ENCODE data around the gene TPM1. TPM values are rescaled to one million over a fixed set of nuclear protein-coding genes. Genes with fewer than 3 reads are reported as not detected.

The TPM1 gene
- total and polyA plus RNA-seq, 2 donors = 22.9 to 145 TPM

- H3K4me1 ChIP-seq (ENCODE audit: control insufficient read depth in 2 of 2, insufficient read depth in 2 of 2, low read length in 2 of 2) = no peaks in the 10 kb centered on the region
- no peak overlapping the region for H3K4me3 ChIP-seq (ENCODE audit: low read length in 2 of 2)
- no peaks in the 10 kb centered on the region for H3K27me3 ChIP-seq (ENCODE audit: control insufficient read depth in 2 of 2, insufficient read depth in 1 of 2, low read length in 1 of 2)
- no peaks in the 10 kb centered on the region for H3K9me3 ChIP-seq (ENCODE audit: control insufficient read depth in 2 of 2, insufficient read depth in 1 of 2, low read length in 1 of 2)
- DNase-seq (ENCODE audit: low read depth in 6 of 9, low spot score in 9 of 9) = peak in 1 of 9 donors; percentile 24
- 94% methylated on average over 8 of the region's 8 CpGs for WGBS
- peaks cover 6 to 17% of the 10 kb centered on the region in 2 donors for H3K36me3 ChIP-seq (ENCODE audit: control insufficient read depth in 2 of 2, insufficient read depth in 2 of 2, low read length in 1 of 2)
- no peak overlapping the region for H3K27ac ChIP-seq (ENCODE audit: low read depth in 1 of 2, low read length in 1 of 2)
Measured at GRCh38 chr15:63065262-63066221, 23.0 kb downstream of the TPM1 start.

GRCh38 chr15:63066272-63066671 lies 23.7 kb downstream of the TPM1 start:
- H3K9me3 ChIP-seq (ENCODE audit: control insufficient read depth in 2 of 2, insufficient read depth in 1 of 2, low read length in 1 of 2) = no peaks in the 10 kb centered on the region
- DNase-seq (ENCODE audit: low read depth in 6 of 9, low spot score in 9 of 9) = no peak
- 97% methylated on average over 3 of the region's 3 CpGs for WGBS
- H3K27ac ChIP-seq (ENCODE audit: low read depth in 1 of 2, low read length in 1 of 2) = no peak overlapping the region
- H3K36me3 ChIP-seq (ENCODE audit: control insufficient read depth in 2 of 2, insufficient read depth in 2 of 2, low read length in 1 of 2) = peaks cover under 1 to 10% of the 10 kb centered on the region in 2 donors
- no peaks in the 10 kb centered on the region for H3K27me3 ChIP-seq (ENCODE audit: control insufficient read depth in 2 of 2, insufficient read depth in 1 of 2, low read length in 1 of 2)
- H3K4me1 ChIP-seq (ENCODE audit: control insufficient read depth in 2 of 2, insufficient read depth in 2 of 2, low read length in 2 of 2) = no peaks in the 10 kb centered on the region
- H3K4me3 ChIP-seq (ENCODE audit: low read length in 2 of 2) = no peak overlapping the region

- Histone ChIP-seq H3K4me3 (ENCODE audit: low read length in 2 of 2) (no peak overlapping the region), H3K9me3 (ENCODE audit: control insufficient read depth in 2 of 2, insufficient read depth in 1 of 2, low read length in 1 of 2) (no peaks in the 10 kb centered on the region), H3K27ac (ENCODE audit: low read depth in 1 of 2, low read length in 1 of 2) (no peak overlapping the region), H3K27me3 (ENCODE audit: control insufficient read depth in 2 of 2, insufficient read depth in 1 of 2, low read length in 1 of 2) (no peaks in the 10 kb centered on the region), H3K4me1 (ENCODE audit: control insufficient read depth in 2 of 2, insufficient read depth in 2 of 2, low read length in 2 of 2) (no peaks in the 10 kb centered on the region), H3K36me3 (ENCODE audit: control insufficient read depth in 2 of 2, insufficient read depth in 2 of 2, low read length in 1 of 2) (peaks cover 0 to 2% of the 10 kb centered on the region in 2 donors)
- 100% methylated on average over 1 of the region's 1 CpG for WGBS
- DNase-seq (ENCODE audit: low read depth in 6 of 9, low spot score in 9 of 9) = no peak
Measured at GRCh38 chr15:63067306-63067705, 24.8 kb downstream of the TPM1 start.

DNA sequence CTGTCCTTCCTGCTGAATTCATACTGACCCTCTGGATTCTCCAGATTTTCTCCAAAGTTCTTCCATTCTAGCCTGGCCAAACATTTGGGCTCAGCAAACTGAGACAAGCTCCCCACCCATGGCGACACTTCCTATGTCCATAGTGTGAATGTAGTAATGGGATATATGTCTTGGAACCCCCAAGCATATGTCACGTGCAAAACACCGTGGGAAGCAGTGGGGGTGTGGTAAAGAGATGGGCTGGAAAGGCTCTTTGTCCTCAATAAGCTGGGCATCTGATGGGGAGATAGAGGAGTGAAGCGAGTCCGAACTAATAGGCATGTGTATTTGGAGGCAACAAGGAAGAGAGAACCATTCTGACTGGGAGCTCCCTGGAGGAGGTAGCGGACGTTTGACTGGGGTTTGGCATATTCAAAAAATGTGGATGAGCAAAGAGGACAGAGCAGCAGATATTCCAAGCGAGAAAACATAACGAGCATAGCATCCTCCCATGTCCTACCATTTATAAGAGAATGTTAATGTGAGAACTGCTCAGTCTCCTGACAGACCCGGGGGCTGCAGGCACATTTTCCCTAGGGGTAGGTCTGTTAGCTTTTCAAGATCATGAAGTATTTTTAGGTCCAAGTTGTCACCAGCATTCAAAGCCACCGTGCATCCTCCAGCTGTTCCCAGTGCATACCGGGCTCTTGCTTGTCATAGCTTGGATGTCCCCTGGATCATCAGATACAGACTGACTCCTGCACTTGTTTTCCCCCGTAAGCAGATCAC lies 25.6 kb downstream of the TPM1 start:
- Histone ChIP-seq H3K9me3 (ENCODE audit: control insufficient read depth in 2 of 2, insufficient read depth in 1 of 2, low read length in 1 of 2) (no peaks in the 10 kb centered on the region), H3K27ac (ENCODE audit: low read depth in 1 of 2, low read length in 1 of 2) (no peak overlapping the region), H3K4me1 (ENCODE audit: control insufficient read depth in 2 of 2, insufficient read depth in 2 of 2, low read length in 2 of 2) (no peaks in the 10 kb centered on the region), H3K36me3 (ENCODE audit: control insufficient read depth in 2 of 2, insufficient read depth in 2 of 2, low read length in 1 of 2) (peaks cover 0 to 2% of the 10 kb centered on the region in 2 donors), H3K4me3 (ENCODE audit: low read length in 2 of 2) (no peak overlapping the region), H3K27me3 (ENCODE audit: control insufficient read depth in 2 of 2, insufficient read depth in 1 of 2, low read length in 1 of 2) (no peaks in the 10 kb centered on the region)
- 93% methylated on average over 13 of the region's 13 CpGs for WGBS
- no peak for DNase-seq (ENCODE audit: low read depth in 6 of 9, low spot score in 9 of 9)

GRCh38 chr15:63069616-63070090 lies 27.1 kb downstream of the TPM1 start:
- 100% methylated on average over 3 of the region's 3 CpGs for WGBS
- Histone ChIP-seq H3K36me3 (ENCODE audit: control insufficient read depth in 2 of 2, insufficient read depth in 2 of 2, low read length in 1 of 2) (no peaks in the 10 kb centered on the region), H3K9me3 (ENCODE audit: control insufficient read depth in 2 of 2, insufficient read depth in 1 of 2, low read length in 1 of 2) (no peaks in the 10 kb centered on the region), H3K4me3 (ENCODE audit: low read length in 2 of 2) (no peak overlapping the region), H3K27me3 (ENCODE audit: control insufficient read depth in 2 of 2, insufficient read depth in 1 of 2, low read length in 1 of 2) (no peaks in the 10 kb centered on the region), H3K27ac (ENCODE audit: low read depth in 1 of 2, low read length in 1 of 2) (no peak overlapping the region), H3K4me1 (ENCODE audit: control insufficient read depth in 2 of 2, insufficient read depth in 2 of 2, low read length in 2 of 2) (no peaks in the 10 kb centered on the region)
- DNase-seq (ENCODE audit: low read depth in 6 of 9, low spot score in 9 of 9) = no peak

DNA sequence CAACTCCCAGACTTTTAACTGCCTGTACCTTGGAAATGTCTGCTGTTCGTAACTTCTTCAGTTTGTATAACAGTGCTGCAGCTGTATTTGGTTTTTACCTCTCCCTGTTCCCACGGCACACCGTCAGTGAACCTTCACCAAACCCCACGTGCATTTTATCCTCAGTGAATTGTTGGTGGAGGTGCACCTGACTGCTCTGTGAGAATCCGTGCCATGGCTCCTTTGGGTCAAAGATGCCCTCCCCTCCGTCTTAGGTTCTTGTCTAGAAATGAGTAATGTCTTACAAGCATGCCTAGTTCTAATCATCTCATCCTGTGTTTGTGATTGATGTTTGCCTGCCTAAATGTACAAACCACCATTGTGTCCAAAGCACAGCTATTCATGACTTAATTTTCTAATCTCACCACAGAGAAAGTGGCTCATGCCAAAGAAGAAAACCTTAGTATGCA lies 28.2 kb downstream of the TPM1 start:
- Histone ChIP-seq H3K4me3 (ENCODE audit: low read length in 2 of 2) (no peak overlapping the region), H3K27ac (ENCODE audit: low read depth in 1 of 2, low read length in 1 of 2) (no peak overlapping the region), H3K27me3 (ENCODE audit: control insufficient read depth in 2 of 2, insufficient read depth in 1 of 2, low read length in 1 of 2) (no peaks in the 10 kb centered on the region), H3K4me1 (ENCODE audit: control insufficient read depth in 2 of 2, insufficient read depth in 2 of 2, low read length in 2 of 2) (no peaks in the 10 kb centered on the region), H3K36me3 (ENCODE audit: control insufficient read depth in 2 of 2, insufficient read depth in 2 of 2, low read length in 1 of 2) (no peaks in the 10 kb centered on the region), H3K9me3 (ENCODE audit: control insufficient read depth in 2 of 2, insufficient read depth in 1 of 2, low read length in 1 of 2) (no peaks in the 10 kb centered on the region)
- 98% methylated on average over 6 of the region's 6 CpGs for WGBS
- DNase-seq (ENCODE audit: low read depth in 6 of 9, low spot score in 9 of 9) = no peak

- Histone ChIP-seq H3K27me3 (ENCODE audit: control insufficient read depth in 2 of 2, insufficient read depth in 1 of 2, low read length in 1 of 2) (no peaks in the 10 kb centered on the region), H3K4me1 (ENCODE audit: control insufficient read depth in 2 of 2, insufficient read depth in 2 of 2, low read length in 2 of 2) (no peaks in the 10 kb centered on the region), H3K36me3 (ENCODE audit: control insufficient read depth in 2 of 2, insufficient read depth in 2 of 2, low read length in 1 of 2) (no peaks in the 10 kb centered on the region), H3K9me3 (ENCODE audit: control insufficient read depth in 2 of 2, insufficient read depth in 1 of 2, low read length in 1 of 2) (no peaks in the 10 kb centered on the region), H3K4me3 (ENCODE audit: low read length in 2 of 2) (no peak overlapping the region), H3K27ac (ENCODE audit: low read depth in 1 of 2, low read length in 1 of 2) (no peak overlapping the region)
- WGBS = 91% methylated on average over 8 of the region's 8 CpGs
- DNase-seq (ENCODE audit: low read depth in 6 of 9, low spot score in 9 of 9) = no peak
Measured at GRCh38 chr15:63071288-63071909, 28.9 kb downstream of the TPM1 start.

GRCh38 chr15:63072023-63072650 lies 29.6 kb downstream of the TPM1 start:
- no peak for DNase-seq (ENCODE audit: low read depth in 6 of 9, low spot score in 9 of 9)
- H3K4me3 ChIP-seq (ENCODE audit: low read length in 2 of 2) = no peak overlapping the region
- WGBS = 96% methylated on average over 3 of the region's 3 CpGs
- H3K4me1 ChIP-seq (ENCODE audit: control insufficient read depth in 2 of 2, insufficient read depth in 2 of 2, low read length in 2 of 2) = no peaks in the 10 kb centered on the region
- no peak overlapping the region for H3K27ac ChIP-seq (ENCODE audit: low read depth in 1 of 2, low read length in 1 of 2)
- no peaks in the 10 kb centered on the region for H3K36me3 ChIP-seq (ENCODE audit: control insufficient read depth in 2 of 2, insufficient read depth in 2 of 2, low read length in 1 of 2)
- H3K27me3 ChIP-seq (ENCODE audit: control insufficient read depth in 2 of 2, insufficient read depth in 1 of 2, low read length in 1 of 2) = no peaks in the 10 kb centered on the region
- H3K9me3 ChIP-seq (ENCODE audit: control insufficient read depth in 2 of 2, insufficient read depth in 1 of 2, low read length in 1 of 2) = no peaks in the 10 kb centered on the region
